NOMO-1 treated with dmso at 0.1 percent for 144 hours (cell line): ENCODE measurements around the gene ATP6V0E2.
"Not testable (repeated sequence)": the region's sequence is repeated elsewhere in the genome, so short reads cannot be mapped to it uniquely, and the experiment has no call there.

Experiments used
- DNase-seq: peaks from one replicate; lab custom pipeline; 2025; ENCODE audit not compliant: unreplicated experiment; lab: John Stamatoyannopoulos, UW

The ATP6V0E2 gene

GRCh38 chr7:149878523-149878921, 4.8 kb downstream of the ATP6V0E2 start:
- no peak for DNase-seq

- DNase-seq: no peak
These were observed 5.5 kb downstream of the ATP6V0E2 start for GRCh38 chr7:149879271-149879743.

GRCh38 chr7:149879766-149880637, 6.2 kb downstream of the ATP6V0E2 start:
- DNase-seq: no peak

- no peak for DNase-seq
These were observed 7.0 kb downstream of the ATP6V0E2 start for GRCh38 chr7:149880638-149881311.

- DNase-seq: no peak
These were observed 7.8 kb downstream of the ATP6V0E2 start for GRCh38 chr7:149881328-149882247.

GRCh38 chr7:149882248-149883047, 8.7 kb downstream of the ATP6V0E2 start:
- DNase-seq: no peak

- no peak for DNase-seq
These were observed 9.3 kb downstream of the ATP6V0E2 start for GRCh38 chr7:149883048-149883438.

- peak; percentile 3 for DNase-seq
These were observed 9.7 kb downstream of the ATP6V0E2 start for GRCh38 chr7:149883452-149883861.

- no peak for DNase-seq
These were observed 10.2 kb downstream of the ATP6V0E2 start for GRCh38 chr7:149884016-149884415.

GRCh38 chr7:149884541-149884940, 10.8 kb downstream of the ATP6V0E2 start:
- no peak for DNase-seq

- no peak for DNase-seq
These were observed 11.6 kb downstream of the ATP6V0E2 start for GRCh38 chr7:149885191-149886017.

- no peak for DNase-seq
These were observed 12.2 kb downstream of the ATP6V0E2 start for GRCh38 chr7:149886018-149886415.

GRCh38 chr7:149887311-149887710, 13.5 kb downstream of the ATP6V0E2 start:
- no peak for DNase-seq

GRCh38 chr7:149890715-149891114, 16.9 kb downstream of the ATP6V0E2 start:
- DNase-seq: not testable (repeated sequence)

GRCh38 chr7:149894957-149895356, 21.2 kb downstream of the ATP6V0E2 start:
- not testable (repeated sequence) for DNase-seq

GRCh38 chr7:149907776-149908376, 34.1 kb downstream of the ATP6V0E2 start:
- not testable (repeated sequence) for DNase-seq

GRCh38 chr7:149910219-149910618, 36.5 kb downstream of the ATP6V0E2 start:
- DNase-seq: not testable (repeated sequence)

GRCh38 chr7:149912126-149912525, 38.4 kb downstream of the ATP6V0E2 start:
- not testable (repeated sequence) for DNase-seq

- not testable (repeated sequence) for DNase-seq
These were observed 52.6 kb downstream of the ATP6V0E2 start for GRCh38 chr7:149926414-149926813.
